Activated naive CD4-positive, alpha-beta T cell treated with anti-CD3 and anti-CD28 coated beads for 36 hours (primary cell): ENCODE data around the gene VWF. TPM values are rescaled to one million over a fixed set of nuclear protein-coding genes. Genes with fewer than 3 reads are reported as not detected.
A peak's percentile ranks its signal among the peaks of the same experiment; 100 is the strongest.

ENCODE experiments used
- CTCF ChIA-PET: fragments of 350-600 bp; sonication (Branson Sonifier 250); formaldehyde crosslinking; loops from one replicate; lab custom pipeline; 2021; ENCODE audit warnings: antibody characterized with exemption; lab: Charles Lee
- DNase-seq: peaks from one replicate; pipeline ENCODE4 v3.0.0-alpha.2; 2020
- H3K27ac Mint-ChIP-seq: one replicate; pipeline ENCODE4 v1.8.0; 2021; ENCODE audit warnings: mild to moderate bottlenecking, mixed read lengths
- H3K27me3 Mint-ChIP-seq: one replicate; pipeline ENCODE4 v1.8.0; 2021; ENCODE audit warnings: low read depth, mixed read lengths
- H3K36me3 Mint-ChIP-seq: one replicate; pipeline ENCODE4 v1.8.0; 2021; ENCODE audit warnings: low read depth, mixed read lengths
- H3K4me1 Mint-ChIP-seq: one replicate; pipeline ENCODE4 v1.8.0; 2021; ENCODE audit warnings: low read depth, mixed read lengths
- H3K4me3 Mint-ChIP-seq: one replicate; pipeline ENCODE4 v1.8.0; 2021; ENCODE audit warnings: mild to moderate bottlenecking, moderate library complexity, mixed read lengths
- H3K9me3 Mint-ChIP-seq: one replicate; pipeline ENCODE4 v1.8.0; 2021; ENCODE audit warnings: mixed read lengths
- intact Hi-C: fragments of 100-400 bp; cut with micrococcal nuclease; formaldehyde crosslinking; loops from one replicate; pipeline ENCODE4 v1.15.1; 2023
- total RNA-seq, 2 experiments: library from RNA; stranded (reverse); gene quantifications; one replicate each; pipeline ENCODE4 v1.2.3, GENCODE V29; 2021

The VWF gene
- total RNA-seq, 2 experiments from 2014 or later, result not detected

DNA sequence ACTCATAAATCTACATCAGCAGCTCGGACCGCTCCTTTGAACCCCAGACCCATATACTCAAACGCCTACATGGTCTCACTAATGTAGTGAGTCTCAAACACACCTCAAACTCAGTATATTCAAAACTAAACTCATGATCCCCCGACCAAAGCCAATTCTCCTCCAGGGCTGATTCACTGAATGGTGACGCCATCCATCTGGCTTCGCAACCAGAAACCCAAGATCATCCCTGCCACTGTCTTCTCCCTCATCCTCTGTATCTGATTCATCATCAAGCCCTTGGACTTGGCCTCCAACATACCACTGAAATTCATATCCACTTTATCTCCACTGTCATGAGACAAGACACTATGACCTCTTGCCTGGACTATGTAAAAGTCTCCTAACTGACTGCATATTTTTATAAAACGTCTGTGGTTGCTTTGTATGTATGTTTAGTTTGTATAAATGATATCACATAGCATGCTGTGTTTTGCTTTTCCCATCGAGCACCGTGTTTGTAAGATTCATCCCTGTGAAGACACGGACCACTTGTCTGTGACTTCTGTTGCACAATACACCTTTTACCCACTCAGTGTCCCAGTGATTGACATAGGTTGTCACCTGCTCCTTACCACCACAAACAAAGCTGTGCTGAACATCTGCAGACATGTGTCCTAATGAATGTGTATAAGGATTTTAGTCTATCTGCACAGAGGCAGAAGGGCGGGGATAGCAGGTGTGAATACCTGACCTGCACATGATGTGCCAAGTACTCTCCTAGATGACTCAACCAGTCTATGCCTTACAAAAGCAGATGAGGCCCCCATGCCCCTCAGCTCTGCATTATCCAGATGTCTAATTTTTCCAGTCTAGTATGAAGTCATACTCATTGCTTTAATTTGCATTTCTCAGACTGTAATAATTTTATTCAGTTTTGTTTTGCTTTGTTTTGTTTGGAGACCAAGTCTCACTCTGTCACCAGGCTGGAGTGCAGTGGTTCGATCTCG lies 76.9 kb downstream of the VWF start:
- Mint-ChIP-seq H3K27ac (no peak overlapping the region), H3K27me3 (no peaks in the 10 kb centered on the region), H3K4me1 (peaks cover 3% of the 10 kb centered on the region), H3K36me3 (no peaks in the 10 kb centered on the region), H3K9me3 (no peaks in the 10 kb centered on the region), H3K4me3 (no peak overlapping the region)
- CTCF ChIA-PET, result interaction anchor here (0.6 to 3.9 kb wide), 7 partner anchors 8 to 222 kb away, joined by 3 to 11 read pairs (median 4); no protein-coding TSS in a partner anchor
- DNase-seq, result no peak
- intact Hi-C loops, result no loop called here

DNA sequence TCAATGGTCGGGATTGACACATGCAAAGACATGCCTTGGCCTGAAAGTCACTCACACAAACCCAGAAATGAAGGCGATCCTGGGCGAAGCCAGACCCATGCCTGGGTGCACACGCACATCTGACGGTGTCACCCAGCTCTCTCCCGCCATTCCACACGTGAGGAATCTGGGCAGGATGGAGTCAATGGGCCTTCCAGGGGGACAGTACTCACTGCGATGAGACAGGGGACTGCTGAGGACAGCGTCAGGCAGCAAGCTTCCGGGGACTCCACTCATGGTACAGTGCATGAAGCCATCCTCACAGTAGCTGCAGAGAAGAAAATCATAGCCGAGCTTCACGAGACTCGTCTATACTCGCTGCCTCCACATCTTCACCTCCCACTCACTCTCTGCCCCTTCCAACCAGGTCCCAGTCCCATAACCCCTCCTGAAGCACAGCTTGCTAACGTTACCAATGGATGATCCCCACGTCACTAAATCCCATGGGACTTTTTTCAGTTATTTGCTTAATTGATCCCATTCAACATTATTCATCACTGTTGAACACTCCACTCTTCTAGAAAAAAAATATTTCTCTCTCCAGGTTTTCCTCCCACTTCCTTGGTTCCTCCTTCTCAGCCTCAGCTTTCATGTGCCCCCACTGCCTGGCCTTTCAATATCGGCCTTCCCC lies 77.8 kb downstream of the VWF start:
- no peaks in the 10 kb centered on the region for H3K36me3 Mint-ChIP-seq
- no peak overlapping the region for H3K4me3 Mint-ChIP-seq
- intact Hi-C loops, result no loop called here
- no peaks in the 10 kb centered on the region for H3K27me3 Mint-ChIP-seq
- no peak overlapping the region for H3K27ac Mint-ChIP-seq
- peaks cover 3% of the 10 kb centered on the region for H3K4me1 Mint-ChIP-seq
- no peak for DNase-seq
- CTCF ChIA-PET, result interaction anchor here (0.6 to 3.9 kb wide), 5 partner anchors 9 to 237 kb away, joined by 3 to 11 read pairs (median 4); no protein-coding TSS in a partner anchor
- H3K9me3 Mint-ChIP-seq, result no peaks in the 10 kb centered on the region

DNA sequence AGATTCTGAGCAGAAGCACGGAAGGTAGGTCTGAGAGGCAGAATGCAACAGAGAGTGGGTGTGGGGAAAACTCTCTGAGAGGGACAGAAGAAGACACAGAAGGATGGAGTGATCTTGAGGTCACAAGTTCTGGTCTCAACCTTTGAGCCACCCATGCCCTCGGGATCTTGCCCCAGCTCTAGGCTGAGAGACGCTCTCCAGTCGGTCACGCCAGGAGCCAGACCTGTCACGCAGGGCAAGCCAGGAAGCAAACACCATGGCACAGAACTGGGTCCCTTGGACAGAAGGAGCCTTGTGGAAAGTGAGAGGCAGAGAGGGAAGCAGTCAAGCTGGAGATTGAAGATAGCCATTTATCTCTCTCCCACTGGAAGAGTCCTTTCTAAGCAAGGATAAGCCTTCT lies 79.0 kb downstream of the VWF start:
- Mint-ChIP-seq H3K9me3 (no peaks in the 10 kb centered on the region), H3K27ac (no peak overlapping the region), H3K4me1 (peaks cover 3% of the 10 kb centered on the region), H3K27me3 (no peaks in the 10 kb centered on the region), H3K36me3 (no peaks in the 10 kb centered on the region), H3K4me3 (no peak overlapping the region)
- intact Hi-C loops, result no loop called here
- DNase-seq, result no peak
- CTCF ChIA-PET, result interaction anchor here (3.9 kb wide), 1 partner anchor 57 kb away, joined by 11 read pairs; no protein-coding TSS in a partner anchor

DNA sequence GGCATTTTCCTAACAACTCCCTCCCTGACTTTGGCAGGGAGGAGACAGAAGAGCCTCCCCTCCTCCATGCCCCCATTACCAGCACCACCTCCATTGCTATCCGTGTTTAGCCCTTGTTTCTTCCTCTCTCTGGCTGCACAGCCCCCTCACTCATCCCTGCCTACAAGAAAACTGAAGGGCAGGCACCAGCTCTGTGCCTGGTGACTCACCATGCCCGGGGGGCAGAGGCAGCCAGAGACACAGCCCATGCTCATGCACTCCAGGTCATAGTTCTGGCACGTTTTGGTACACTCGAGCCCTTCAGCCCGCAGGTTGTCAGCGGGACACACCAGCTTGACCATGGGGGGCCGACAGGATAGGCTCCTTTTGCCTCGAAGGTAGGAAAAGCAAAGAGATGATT lies 80.4 kb downstream of the VWF start:
- Mint-ChIP-seq H3K27ac (no peak overlapping the region), H3K9me3 (no peaks in the 10 kb centered on the region), H3K36me3 (no peaks in the 10 kb centered on the region), H3K27me3 (no peaks in the 10 kb centered on the region), H3K4me3 (no peak overlapping the region), H3K4me1 (peaks cover 5% of the 10 kb centered on the region)
- CTCF ChIA-PET, result interaction anchor here (0.6 to 10.3 kb wide), 2 partner anchors 14 to 54 kb away, joined by 4 to 197 read pairs; no protein-coding TSS in a partner anchor
- no peak for DNase-seq
- intact Hi-C loops, result no loop called here

DNA sequence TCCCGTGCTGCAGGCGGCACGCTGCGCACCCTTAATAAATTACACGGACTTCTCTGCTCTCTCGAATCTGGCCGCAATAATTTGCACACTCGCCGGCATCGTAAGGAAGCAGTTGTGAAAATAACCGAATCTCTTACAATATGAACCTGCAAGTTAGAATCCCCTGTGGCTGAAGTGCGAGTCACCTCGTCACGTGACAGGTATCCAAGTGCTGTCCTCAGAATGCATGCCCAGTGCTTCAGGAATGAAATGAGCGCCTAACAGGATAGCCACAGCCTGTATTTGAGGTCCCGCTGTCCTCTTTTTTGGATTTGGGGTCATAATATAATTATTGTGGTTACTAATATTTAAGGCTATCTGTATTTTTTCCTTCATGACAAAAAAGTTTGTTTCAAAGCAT lies 82.0 kb downstream of the VWF start:
- H3K9me3 Mint-ChIP-seq, result no peaks in the 10 kb centered on the region
- intact Hi-C loops, result no loop called here
- no peak for DNase-seq
- H3K27me3 Mint-ChIP-seq, result no peaks in the 10 kb centered on the region
- H3K36me3 Mint-ChIP-seq, result no peaks in the 10 kb centered on the region
- no peak overlapping the region for H3K4me3 Mint-ChIP-seq
- CTCF ChIA-PET, result interaction anchor here (0.7 to 10.3 kb wide), 3 partner anchors 52 to 241 kb away, joined by 3 to 197 read pairs (median 3); no protein-coding TSS in a partner anchor
- H3K27ac Mint-ChIP-seq, result no peak overlapping the region
- H3K4me1 Mint-ChIP-seq, result peaks cover 2% of the 10 kb centered on the region

DNA sequence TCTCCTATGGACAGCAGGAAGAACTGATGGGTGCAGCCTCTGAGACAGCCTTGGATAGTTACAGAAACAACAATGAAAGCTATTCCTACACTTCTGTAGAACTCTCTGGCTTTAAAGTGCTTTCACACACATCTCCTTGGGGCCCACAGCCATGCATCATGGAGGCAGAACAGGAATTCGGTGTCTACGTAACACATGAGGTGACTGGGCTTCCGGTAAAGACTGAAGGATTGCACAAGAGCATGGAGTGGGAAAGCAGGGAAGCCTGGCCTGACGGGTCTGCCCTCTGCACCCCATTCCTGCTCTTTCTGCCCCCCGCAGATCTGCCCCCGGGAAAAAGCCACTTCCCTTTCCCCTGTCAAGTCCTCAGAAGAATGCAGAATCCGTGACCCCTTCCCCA lies 82.6 kb downstream of the VWF start:
- Mint-ChIP-seq H3K9me3 (no peaks in the 10 kb centered on the region), H3K36me3 (no peaks in the 10 kb centered on the region), H3K4me1 (peaks cover 2% of the 10 kb centered on the region), H3K27ac (no peak overlapping the region), H3K4me3 (no peak overlapping the region), H3K27me3 (no peaks in the 10 kb centered on the region)
- DNase-seq, result no peak
- intact Hi-C loops, result no loop called here
- CTCF ChIA-PET, result interaction anchor here (1.0 to 10.3 kb wide), 3 partner anchors 46 to 78 kb away, joined by 3 to 197 read pairs (median 3); no protein-coding TSS in a partner anchor

DNA sequence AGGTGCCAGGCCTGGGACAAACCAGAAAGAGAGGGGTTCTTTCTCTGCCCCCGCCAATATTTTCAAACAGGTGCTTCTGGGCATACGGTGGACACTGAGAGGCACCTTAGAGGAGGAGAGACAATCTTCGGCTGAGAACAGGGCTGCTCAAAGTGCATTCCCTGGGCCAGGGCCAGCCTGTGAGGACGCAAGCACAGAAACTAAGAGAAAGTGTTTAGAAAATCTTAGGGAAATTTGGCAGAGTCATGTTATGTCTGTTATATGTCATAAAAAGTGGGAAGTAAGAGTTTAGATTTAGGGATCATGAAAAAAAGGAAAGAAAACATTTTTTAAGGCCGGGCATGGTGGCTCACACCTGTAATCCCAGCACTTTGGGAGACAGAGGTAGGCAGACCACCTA lies 83.7 kb downstream of the VWF start:
- H3K36me3 Mint-ChIP-seq, result no peaks in the 10 kb centered on the region
- H3K9me3 Mint-ChIP-seq, result no peaks in the 10 kb centered on the region
- no peak overlapping the region for H3K27ac Mint-ChIP-seq
- H3K27me3 Mint-ChIP-seq, result no peaks in the 10 kb centered on the region
- no peak for DNase-seq
- peaks cover 2% of the 10 kb centered on the region for H3K4me1 Mint-ChIP-seq
- CTCF ChIA-PET, result interaction anchor here (1.1 to 10.3 kb wide), 2 partner anchors 45 to 50 kb away, joined by 3 to 197 read pairs; no protein-coding TSS in a partner anchor
- intact Hi-C loops, result loop anchor here (1.0 kb wide), 2 partner anchors 53 to 75 kb away; no protein-coding TSS in a partner anchor
- H3K4me3 Mint-ChIP-seq, result no peak overlapping the region

DNA sequence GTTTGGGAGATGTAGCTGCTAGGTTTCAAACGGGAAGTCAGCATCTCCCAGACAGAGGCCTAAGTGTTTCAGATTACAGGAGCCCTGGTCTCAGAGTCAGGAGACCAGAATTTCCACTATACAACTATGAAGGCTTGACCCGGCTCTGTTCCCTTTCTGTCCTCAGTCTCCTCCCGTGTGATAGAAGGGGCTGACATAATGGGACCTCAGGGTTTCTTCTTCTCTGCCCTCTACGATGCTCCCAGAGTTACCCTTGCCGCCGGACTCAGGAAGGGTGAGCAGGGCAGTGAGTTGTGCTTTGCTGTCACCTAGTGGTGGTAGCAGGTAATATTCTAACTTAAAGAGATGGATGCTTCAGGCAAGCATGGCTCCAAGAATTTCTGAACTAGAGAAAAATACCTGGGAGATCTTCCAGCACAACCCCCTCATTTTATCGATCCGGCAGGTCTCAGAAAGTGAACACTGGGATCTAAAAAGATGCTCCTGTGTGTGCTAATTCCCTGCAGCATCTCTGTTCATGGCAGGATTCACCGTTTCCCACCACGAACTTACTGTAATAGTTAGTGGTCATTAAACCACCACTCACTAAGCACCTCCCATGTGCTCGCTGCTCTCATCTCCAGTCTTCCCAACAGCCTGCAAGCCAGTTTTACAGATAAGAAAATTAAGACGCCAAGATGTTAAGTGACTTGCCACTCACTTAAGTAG lies 84.4 kb downstream of the VWF start:
- Mint-ChIP-seq H3K27me3 (no peaks in the 10 kb centered on the region), H3K4me3 (no peak overlapping the region), H3K9me3 (no peaks in the 10 kb centered on the region), H3K27ac (no peak overlapping the region), H3K36me3 (no peaks in the 10 kb centered on the region), H3K4me1 (peaks cover 2% of the 10 kb centered on the region)
- DNase-seq, result peak; percentile 69
- CTCF ChIA-PET, result interaction anchor here (0.6 to 10.3 kb wide), 12 partner anchors 8 to 246 kb away, joined by 3 to 197 read pairs (median 4); no protein-coding TSS in a partner anchor
- intact Hi-C loops, result loop anchor here (1.0 to 5.0 kb wide), 3 partner anchors 52 to 1018 kb away; no protein-coding TSS in a partner anchor

DNA sequence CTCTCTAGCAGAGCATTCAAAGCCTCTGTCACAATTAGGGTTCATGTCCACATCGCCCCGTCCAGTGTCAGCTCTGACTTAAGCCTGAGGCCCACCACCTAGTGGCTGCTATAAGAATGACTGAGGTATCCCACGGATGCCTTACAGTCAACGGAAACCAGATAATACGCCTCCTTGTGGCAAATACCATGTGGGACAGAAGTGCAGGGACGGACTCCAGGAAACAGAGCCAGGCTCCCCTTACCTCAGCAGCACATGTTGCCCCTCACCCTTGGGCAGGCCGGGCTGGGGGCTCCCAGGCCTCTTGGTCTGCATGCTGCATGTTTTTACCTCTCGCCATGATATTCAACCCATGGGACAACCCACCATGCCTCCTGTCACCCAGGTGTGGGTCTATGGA lies 86.3 kb downstream of the VWF start:
- H3K9me3 Mint-ChIP-seq, result no peaks in the 10 kb centered on the region
- H3K4me3 Mint-ChIP-seq, result no peak overlapping the region
- DNase-seq, result peak; percentile 67
- peaks cover 2% of the 10 kb centered on the region for H3K4me1 Mint-ChIP-seq
- intact Hi-C loops, result loop anchor here (5.0 kb wide), 1 partner anchor 1016 kb away; no protein-coding TSS in a partner anchor
- H3K27me3 Mint-ChIP-seq, result no peaks in the 10 kb centered on the region
- H3K27ac Mint-ChIP-seq, result no peak overlapping the region
- CTCF ChIA-PET, result interaction anchor here (0.6 to 10.3 kb wide), 22 partner anchors 8 to 240 kb away, joined by 3 to 197 read pairs (median 6); no protein-coding TSS in a partner anchor
- no peaks in the 10 kb centered on the region for H3K36me3 Mint-ChIP-seq

DNA sequence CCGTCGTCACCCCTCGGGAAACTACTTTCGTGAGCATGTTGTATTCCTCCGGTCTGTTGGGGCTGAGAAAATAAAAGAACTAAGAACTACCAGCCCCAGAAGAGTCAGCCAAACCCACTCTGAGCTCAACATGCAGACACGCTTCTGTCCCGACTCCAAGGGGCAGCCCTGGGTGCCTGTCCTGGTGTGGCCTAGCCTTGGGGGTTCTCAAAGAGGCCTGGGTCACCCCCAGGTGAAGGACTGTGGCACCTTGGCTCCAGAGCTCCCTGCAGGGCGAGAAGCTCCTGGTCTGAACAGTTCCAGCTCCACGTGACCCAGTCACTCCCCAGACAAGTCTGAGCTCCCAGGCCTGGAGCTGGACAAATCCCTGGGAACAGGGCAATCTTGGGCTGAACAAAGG lies 87.0 kb downstream of the VWF start:
- Mint-ChIP-seq H3K36me3 (no peaks in the 10 kb centered on the region), H3K4me1 (peaks cover 2% of the 10 kb centered on the region), H3K9me3 (no peaks in the 10 kb centered on the region), H3K27me3 (no peaks in the 10 kb centered on the region), H3K27ac (no peak overlapping the region), H3K4me3 (no peak overlapping the region)
- intact Hi-C loops, result loop anchor here (5.0 kb wide), 1 partner anchor 1015 kb away; no protein-coding TSS in a partner anchor
- CTCF ChIA-PET, result interaction anchor here (0.6 to 10.3 kb wide), 21 partner anchors 9 to 241 kb away, joined by 3 to 197 read pairs (median 6); no protein-coding TSS in a partner anchor
- no peak for DNase-seq

DNA sequence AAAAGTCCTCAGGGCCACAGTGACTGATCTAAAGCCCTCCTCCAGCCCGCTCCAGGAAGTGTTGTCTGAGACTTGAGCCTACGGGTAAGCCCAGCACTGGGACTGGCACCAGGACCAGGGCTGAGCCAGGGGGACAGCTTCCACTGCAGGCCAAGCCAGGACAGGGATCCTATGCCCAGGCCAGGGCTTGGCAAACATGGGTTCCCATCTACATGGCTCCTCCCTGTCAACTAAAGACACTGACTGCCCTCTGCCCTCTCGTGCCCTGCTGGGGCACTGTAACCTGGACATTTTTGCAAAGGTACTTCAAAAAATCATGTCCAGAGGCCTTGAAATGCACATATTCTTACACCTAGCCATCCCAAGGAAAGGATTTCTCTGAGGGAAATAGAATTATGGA lies 88.0 kb downstream of the VWF start:
- Mint-ChIP-seq H3K36me3 (no peaks in the 10 kb centered on the region), H3K9me3 (no peaks in the 10 kb centered on the region), H3K4me1 (peaks cover 2% of the 10 kb centered on the region), H3K27ac (no peak overlapping the region), H3K27me3 (no peaks in the 10 kb centered on the region), H3K4me3 (no peak overlapping the region)
- intact Hi-C loops, result loop anchor here (5.0 kb wide), 1 partner anchor 1014 kb away; no protein-coding TSS in a partner anchor
- DNase-seq, result no peak
- CTCF ChIA-PET, result interaction anchor here (10.3 kb wide), 1 partner anchor 46 kb away, joined by 197 read pairs; no protein-coding TSS in a partner anchor
